Kidney (tissue), 14 donors: Measurements from ENCODE around the gene GNG7. TPM values are rescaled to one million over a fixed set of nuclear protein-coding genes. Genes with fewer than 3 reads are reported as not detected.
"Not testable (repeated sequence)": the region's sequence is repeated elsewhere in the genome, so short reads cannot be mapped to it uniquely, and the experiment has no call there.

Source experiments
- DNase-seq, 5 donors: peaks; one replicate each; pipeline ENCODE4 v3.0.0-alpha.2; 2013 to 2020
- FAIRE-seq: peaks from 2 replicates; lab custom pipeline; 2012; peaks lifted over from hg19 to GRCh38; lab: Jason Lieb, UNC
- H3K27ac ChIP-seq, 2 donors: one replicate each; pipeline ENCODE4 v1.7.0; 2013; ENCODE audit warnings: low read depth in 2 of 2, low read length in 2 of 2, inconsistent platforms in 1 of 2
- H3K27me3 ChIP-seq: one replicate; pipeline ENCODE4 v1.7.1; 2013; ENCODE audit warnings: low read length, inconsistent platforms; ENCODE audit not compliant: control insufficient read depth, insufficient read depth
- H3K36me3 ChIP-seq, 3 donors: one replicate each; pipeline versions ENCODE4 v1.7.0 to v1.7.1; 2013; ENCODE audit warnings: low read length in 3 of 3, control low read depth in 1 of 3, inconsistent platforms in 1 of 3; ENCODE audit not compliant: insufficient read depth in 3 of 3, control insufficient read depth in 2 of 3
- H3K4me1 ChIP-seq, 3 donors: one replicate each; pipeline versions ENCODE4 v1.7.0 to v1.7.1; 2013; ENCODE audit warnings: low read length in 3 of 3, inconsistent platforms in 1 of 3, low read depth in 1 of 3; ENCODE audit not compliant: control insufficient read depth in 2 of 3, insufficient read depth in 2 of 3
- H3K4me3 ChIP-seq, 3 donors: one replicate each; pipeline versions ENCODE4 v1.7.0 to v1.8.1; 2013; ENCODE audit warnings: low read length in 3 of 3, control low read depth in 1 of 3, inconsistent platforms in 1 of 3
- H3K9ac ChIP-seq, 3 donors: one replicate each; pipeline versions ENCODE4 v1.7.0 to v1.7.1; 2013; ENCODE audit warnings: low read length in 3 of 3, control low read depth in 1 of 3, inconsistent platforms in 1 of 3
- H3K9me3 ChIP-seq, 3 donors: one replicate each; pipeline versions ENCODE4 v1.7.0 to v1.7.1; 2013; ENCODE audit warnings: low read length in 3 of 3, control low read depth in 1 of 3, inconsistent platforms in 1 of 3; ENCODE audit not compliant: control insufficient read depth in 2 of 3, insufficient read depth in 1 of 3
- CTCF ChIP-seq: IDR thresholded peaks from 3 replicates; pipeline ENCODE4 v1.5.1; 2012; ENCODE audit warnings: mild to moderate bottlenecking, moderate library complexity, borderline replicate concordance; ENCODE audit not compliant: insufficient read depth; ENCODE audit errors: extremely low read depth
- intact Hi-C: fragments of 100-400 bp; cut with DNase I; formaldehyde crosslinking; loops from one replicate; pipeline ENCODE4 v1.11.1; 2022
- polyA plus RNA-seq: library from polyadenylated mRNA; stranded (reverse); fragments of 350-450 nt; fragmentation: Illumina TruSeq; extraction: RNeasy Lipid Tissue Mini Kit (QIAGEN cat#74804); gene quantifications from one replicate; pipeline ENCODE4 v1.2.3, GENCODE V29; 2014; ENCODE audit warnings: low read depth, low replicate concordance; ENCODE audit not compliant: insufficient read depth
- total RNA-seq: library from RNA; stranded (reverse); fragmentation: NEBNext Ultra II Directional; extraction: Animal tissue kit (Norgen Biotek cat#: 25700); gene quantifications from one replicate; pipeline ENCODE4 v1.2.1, GENCODE V29; 2021
- donor health status: control.
- donor health status: control.
- donor health status: control.
- donor health status: control.
- donor health status: control.
- donor health status: DM: yes; HTN: yes; CAD: no.
- donor health status: Normal renal cell carcinoma (clear cell type).

Gene GNG7
- total and polyA plus RNA-seq, 2 donors from 2014 or later = 9.9 to 13.4 TPM

DNA sequence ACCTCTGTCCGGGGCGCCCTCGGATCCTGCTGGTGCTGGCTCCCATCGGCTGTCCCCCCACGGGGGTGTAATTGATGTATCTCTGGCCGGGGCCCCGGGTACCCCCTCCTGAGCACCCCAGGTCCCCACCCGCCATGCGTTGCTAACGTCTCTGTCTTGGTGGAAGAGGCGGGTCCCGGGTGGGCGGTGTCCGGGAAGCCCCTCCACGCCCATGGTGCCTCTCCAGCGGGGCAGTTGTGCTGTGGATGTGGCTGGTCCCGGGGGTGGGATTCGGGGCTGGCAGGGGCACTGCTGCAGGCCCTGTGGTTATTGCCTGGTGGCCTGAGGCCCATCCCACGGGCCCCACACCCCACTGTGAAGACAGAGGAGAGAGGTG, 13.8 kb upstream of the GNG7 start:
- FAIRE-seq = no peak
- H3K9ac ChIP-seq = no peak overlapping the region

GRCh38 chr19:2715470-2716274, 13.2 kb upstream of the GNG7 start:
- FAIRE-seq = no peak
- TF ChIP-seq CTCF = no peak
- intact Hi-C loops = no loop called here
- H3K27me3 ChIP-seq = no peaks in the 10 kb centered on the region
- no peak overlapping the region for H3K27ac ChIP-seq
- H3K4me1 ChIP-seq = peaks cover 0 to 2% (median 0%) of the 10 kb centered on the region in 3 donors
- no peak for DNase-seq
- H3K9me3 ChIP-seq = peaks cover 0 to 10% (median 2%) of the 10 kb centered on the region in 3 donors
- no peaks in the 10 kb centered on the region for H3K36me3 ChIP-seq
- no peak overlapping the region for H3K9ac ChIP-seq
- no peak overlapping the region for H3K4me3 ChIP-seq

More for the DNA sequence above, 13.8 kb upstream of the GNG7 start:
- Histone ChIP-seq H3K27me3 (no peaks in the 10 kb centered on the region), H3K36me3 (no peaks in the 10 kb centered on the region), H3K9me3 (peaks cover 0 to 10% (median 2%) of the 10 kb centered on the region in 3 donors), H3K4me3 (no peak overlapping the region), H3K27ac (no peak overlapping the region), H3K4me1 (peaks cover 0 to 2% (median 0%) of the 10 kb centered on the region in 3 donors)
- TF ChIP-seq CTCF = no peak
- intact Hi-C loops = no loop called here
- DNase-seq = peak in 1 of 5 donors; percentile 75

DNA sequence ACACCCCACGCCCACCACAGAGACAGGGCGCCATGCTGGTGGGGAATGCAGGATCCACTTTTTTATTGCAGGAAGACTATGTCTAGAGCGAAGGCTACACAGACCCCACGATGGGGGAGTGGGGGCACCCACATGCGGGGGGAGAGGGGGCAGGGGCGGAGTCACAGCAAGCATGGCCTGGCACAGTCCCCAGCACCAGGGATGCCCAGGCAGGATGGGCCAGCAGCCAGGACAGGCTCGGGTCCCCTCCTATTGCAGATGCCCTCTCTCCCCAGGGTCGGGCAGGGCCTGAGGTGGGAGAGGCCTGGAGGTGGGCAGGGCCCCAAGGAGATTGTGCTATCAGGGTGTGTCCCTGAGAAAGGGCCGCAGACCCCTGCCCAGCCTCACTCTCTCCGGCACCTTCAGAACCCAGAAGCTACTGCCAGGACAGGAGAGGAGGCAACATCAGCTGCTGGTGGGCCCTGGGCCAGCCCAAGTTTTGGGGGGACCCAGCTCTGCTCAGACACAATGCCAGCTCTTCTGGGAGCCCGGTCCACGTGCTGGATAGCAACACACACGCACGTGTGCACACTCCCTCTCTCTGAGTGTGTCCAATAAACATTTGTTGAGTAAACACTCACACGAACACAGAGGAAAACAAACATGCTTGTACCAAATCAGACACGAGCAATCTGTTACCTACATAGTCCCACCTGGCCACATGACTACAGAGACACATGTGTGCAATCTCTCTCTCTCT, 12.2 kb upstream of the GNG7 start:
- no peak overlapping the region for H3K4me3 ChIP-seq
- no peaks in the 10 kb centered on the region for H3K36me3 ChIP-seq
- no peak for TF ChIP-seq CTCF
- intact Hi-C loops = no loop called here
- H3K4me1 ChIP-seq = no peaks in the 10 kb centered on the region
- DNase-seq (no peak), FAIRE-seq (no peak)
- no peaks in the 10 kb centered on the region for H3K27me3 ChIP-seq
- H3K9me3 ChIP-seq = peaks cover 0 to 10% (median 2%) of the 10 kb centered on the region in 3 donors
- no peak overlapping the region for H3K27ac ChIP-seq
- no peak overlapping the region for H3K9ac ChIP-seq

GRCh38 chr19:2714102-2714501, 11.6 kb upstream of the GNG7 start:
- FAIRE-seq, intact Hi-C loops, DNase-seq: not testable (repeated sequence)

DNA sequence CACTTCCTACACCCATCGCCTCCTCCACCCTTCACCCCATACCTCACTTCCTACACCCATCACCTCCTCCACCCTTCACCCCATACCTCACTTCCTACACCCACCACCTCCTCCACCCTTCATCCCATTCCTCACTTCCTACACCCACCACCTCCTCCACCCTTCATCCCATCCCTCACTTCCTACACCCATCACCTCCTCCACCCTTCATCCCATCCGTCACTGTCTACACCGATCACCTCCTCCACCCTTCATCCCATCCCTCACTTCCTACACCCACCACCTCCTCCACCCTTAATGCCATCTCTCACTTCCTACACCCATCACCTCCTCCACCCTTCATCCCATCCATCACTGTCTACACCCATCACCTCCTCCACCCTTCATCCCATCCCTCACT, 10.7 kb upstream of the GNG7 start:
- H3K27ac ChIP-seq, H3K4me1 ChIP-seq, H3K4me3 ChIP-seq, DNase-seq, H3K9ac ChIP-seq, H3K36me3 ChIP-seq, FAIRE-seq, H3K27me3 ChIP-seq, intact Hi-C loops: not testable (repeated sequence)
- peaks cover 0 to 10% (median 2%) of the 10 kb centered on the region in 3 donors for H3K9me3 ChIP-seq

More at GRCh38 chr19:2714102-2714501, 11.6 kb upstream of the GNG7 start:
- not testable (repeated sequence) for H3K36me3 ChIP-seq, H3K4me3 ChIP-seq, H3K4me1 ChIP-seq, H3K27me3 ChIP-seq, H3K27ac ChIP-seq, H3K9ac ChIP-seq
- H3K9me3 ChIP-seq = peaks cover 0 to 10% (median 2%) of the 10 kb centered on the region in 3 donors
